OCI-LY1 (cell line): ENCODE data around the gene IL20RA.
A peak's percentile ranks its signal among the peaks of the same experiment; 100 is the strongest.

Experiments used
- H2AFZ ChIP-seq: fragments of 200-600 bp; sonication (generic), shearing (Covaris generic); 2 replicates; pipeline ENCODE4 v1.6.0; 2014; ENCODE audit warnings: antibody characterized with exemption, mild to moderate bottlenecking, low read length
- H3F3A ChIP-seq: fragments of 200-600 bp; sonication (generic), shearing (Covaris generic); 2 replicates; pipeline ENCODE4 v1.6.0; 2014; ENCODE audit warnings: mild to moderate bottlenecking, antibody characterized with exemption, low read length, moderate library complexity; ENCODE audit not compliant: insufficient read depth
- H3K27ac ChIP-seq: fragments of 200-600 bp; sonication (generic); 2 replicates; pipeline ENCODE4 v1.5.1; 2014; ENCODE audit warnings: low read length, mixed run types, mild to moderate bottlenecking, low read depth; ENCODE audit not compliant: poor library complexity, severe bottlenecking
- H3K27me3 ChIP-seq: fragments of 200-600 bp; sonication (generic); 2 replicates; pipeline ENCODE4 v1.6.0; 2014; ENCODE audit warnings: antibody characterized with exemption, mild to moderate bottlenecking, low read length, moderate library complexity; ENCODE audit not compliant: insufficient read depth
- H3K36me3 ChIP-seq: fragments of 200-600 bp; sonication (generic); 2 replicates; pipeline ENCODE4 v1.6.1; 2014; ENCODE audit warnings: mild to moderate bottlenecking, antibody characterized with exemption, low read length, moderate library complexity, mixed read lengths; ENCODE audit not compliant: insufficient read depth
- H3K4me1 ChIP-seq: fragments of 200-600 bp; sonication (generic); 2 replicates; pipeline ENCODE4 v1.5.1; 2014; ENCODE audit warnings: mild to moderate bottlenecking, low read length, moderate library complexity; ENCODE audit not compliant: insufficient read depth, severe bottlenecking
- H3K4me2 ChIP-seq: fragments of 200-600 bp; sonication (generic), shearing (Covaris generic); 2 replicates; pipeline ENCODE4 v1.6.1; 2014; ENCODE audit warnings: low read length
- H3K4me3 ChIP-seq: fragments of 200-600 bp; sonication (generic); 2 replicates; pipeline ENCODE4 v1.5.1; 2014; ENCODE audit warnings: low read length, low read depth, mild to moderate bottlenecking, mixed read lengths; ENCODE audit not compliant: poor library complexity, severe bottlenecking
- H3K79me2 ChIP-seq: fragments of 200-600 bp; shearing (Covaris generic); 2 replicates; pipeline ENCODE4 v1.6.1; 2016; ENCODE audit warnings: mixed run types, low read length, mixed read lengths; ENCODE audit not compliant: insufficient read depth
- H3K9ac ChIP-seq: fragments of 200-600 bp; sonication (generic), shearing (Covaris generic); 2 replicates; pipeline ENCODE4 v1.6.1; 2014; ENCODE audit warnings: mild to moderate bottlenecking, low read length, mixed read lengths
- H3K9me2 ChIP-seq: fragments of 200-600 bp; sonication (generic), shearing (Covaris generic); 2 replicates; pipeline ENCODE4 v1.6.1; 2014; ENCODE audit warnings: low read depth, mild to moderate bottlenecking, low read length, mixed read lengths
- H3K9me3 ChIP-seq: fragments of 200-600 bp; shearing (Covaris generic); 2 replicates; pipeline ENCODE4 v1.6.1; 2014; ENCODE audit warnings: low read length, mixed read lengths
- H4K20me1 ChIP-seq: fragments of 200-600 bp; sonication (generic), shearing (Covaris generic); 2 replicates; pipeline ENCODE4 v1.6.0; 2016; ENCODE audit warnings: mild to moderate bottlenecking, low read length; ENCODE audit not compliant: insufficient read depth
- EZH2 ChIP-seq: fragments of 200-600 bp; sonication (generic), shearing (Covaris generic); IDR thresholded peaks from 2 replicates; pipeline ENCODE4 v1.8.0; 2017; ENCODE audit warnings: borderline replicate concordance, mixed run types, mild to moderate bottlenecking, antibody characterized with exemption, low read length, moderate library complexity, mixed read lengths
- TF ChIP-seq, protein P1 (sequence below): fragments of 200-600 bp; sonication (generic), shearing (Covaris generic); IDR thresholded peaks from 2 replicates; pipeline ENCODE4 v1.5.1; 2017; ENCODE audit warnings: mild to moderate bottlenecking, antibody characterized with exemption, low read length, moderate library complexity, mixed read lengths

The IL20RA gene

DNA sequence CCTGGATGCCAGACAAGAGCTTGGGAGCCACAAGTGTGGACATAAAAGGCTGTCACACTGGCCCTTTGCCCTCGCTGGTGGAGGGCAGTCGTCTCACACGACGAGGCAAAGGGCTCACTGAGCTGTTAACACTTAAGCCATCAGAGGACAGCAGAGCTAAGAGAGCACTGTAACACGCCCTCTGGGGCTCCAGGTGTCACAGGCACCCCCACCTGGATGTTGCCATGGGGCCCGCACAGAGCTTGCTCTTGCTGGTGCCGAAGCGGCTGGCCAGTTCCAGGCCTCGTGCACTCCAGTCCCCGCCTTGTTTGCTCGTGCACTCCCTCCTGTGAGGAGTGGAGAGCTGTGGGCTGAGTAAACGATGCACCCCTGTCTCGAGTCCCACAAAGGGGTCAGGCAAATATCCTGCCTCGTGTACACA is 85.3 kb downstream of the IL20RA start:
- Histone ChIP-seq H3K9me3 (no peaks in the 10 kb centered on the region), H2AFZ (no peak overlapping the region), H3K9me2 (no peaks in the 10 kb centered on the region), H4K20me1 (no peaks in the 10 kb centered on the region), H3K4me3 (no peak overlapping the region), H3K27me3 (no peaks in the 10 kb centered on the region), H3K4me1 (peaks cover 8% of the 10 kb centered on the region), H3K36me3 (no peaks in the 10 kb centered on the region), H3K27ac (no peak overlapping the region), H3K4me2 (no peak overlapping the region), H3K9ac (no peak overlapping the region), H3K79me2 (no peaks in the 10 kb centered on the region), H3F3A (no peaks in the 10 kb centered on the region)
- TF ChIP-seq EZH2, result no peak
- TF ChIP-seq, protein P1, sequence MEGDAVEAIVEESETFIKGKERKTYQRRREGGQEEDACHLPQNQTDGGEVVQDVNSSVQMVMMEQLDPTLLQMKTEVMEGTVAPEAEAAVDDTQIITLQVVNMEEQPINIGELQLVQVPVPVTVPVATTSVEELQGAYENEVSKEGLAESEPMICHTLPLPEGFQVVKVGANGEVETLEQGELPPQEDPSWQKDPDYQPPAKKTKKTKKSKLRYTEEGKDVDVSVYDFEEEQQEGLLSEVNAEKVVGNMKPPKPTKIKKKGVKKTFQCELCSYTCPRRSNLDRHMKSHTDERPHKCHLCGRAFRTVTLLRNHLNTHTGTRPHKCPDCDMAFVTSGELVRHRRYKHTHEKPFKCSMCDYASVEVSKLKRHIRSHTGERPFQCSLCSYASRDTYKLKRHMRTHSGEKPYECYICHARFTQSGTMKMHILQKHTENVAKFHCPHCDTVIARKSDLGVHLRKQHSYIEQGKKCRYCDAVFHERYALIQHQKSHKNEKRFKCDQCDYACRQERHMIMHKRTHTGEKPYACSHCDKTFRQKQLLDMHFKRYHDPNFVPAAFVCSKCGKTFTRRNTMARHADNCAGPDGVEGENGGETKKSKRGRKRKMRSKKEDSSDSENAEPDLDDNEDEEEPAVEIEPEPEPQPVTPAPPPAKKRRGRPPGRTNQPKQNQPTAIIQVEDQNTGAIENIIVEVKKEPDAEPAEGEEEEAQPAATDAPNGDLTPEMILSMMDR, result no peak

DNA sequence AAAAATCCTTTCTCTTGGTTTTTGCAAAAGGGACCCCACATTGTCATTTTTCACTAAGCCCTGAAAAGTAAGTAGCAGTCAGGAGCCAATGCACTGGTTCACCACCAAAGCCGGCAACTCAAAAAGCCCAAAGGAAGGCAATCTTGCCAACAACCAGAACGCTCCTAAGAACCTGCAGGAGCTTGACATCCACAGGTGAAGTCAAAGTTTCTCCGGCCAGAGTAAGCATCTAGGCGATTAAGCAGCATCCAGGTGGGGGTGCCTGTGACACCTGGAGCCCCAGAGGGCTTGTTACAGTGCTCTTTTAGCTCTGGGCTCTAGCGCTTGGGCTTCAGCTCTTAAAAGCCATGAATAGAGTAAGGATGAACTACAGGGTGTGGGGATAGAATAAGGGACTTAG is 86.6 kb downstream of the IL20RA start:
- no peaks in the 10 kb centered on the region for H3F3A ChIP-seq
- no peaks in the 10 kb centered on the region for H3K79me2 ChIP-seq
- TF ChIP-seq, protein P1, result no peak
- no peak for TF ChIP-seq EZH2
- H3K9me2 ChIP-seq, result no peaks in the 10 kb centered on the region
- no peak overlapping the region for H2AFZ ChIP-seq
- no peak overlapping the region for H3K27ac ChIP-seq
- no peaks in the 10 kb centered on the region for H3K9me3 ChIP-seq
- H3K27me3 ChIP-seq, result no peaks in the 10 kb centered on the region
- no peak overlapping the region for H3K4me2 ChIP-seq
- peaks cover 8% of the 10 kb centered on the region for H3K4me1 ChIP-seq
- H3K36me3 ChIP-seq, result no peaks in the 10 kb centered on the region
- H3K9ac ChIP-seq, result no peak overlapping the region
- H3K4me3 ChIP-seq, result no peak overlapping the region
- no peaks in the 10 kb centered on the region for H4K20me1 ChIP-seq

DNA sequence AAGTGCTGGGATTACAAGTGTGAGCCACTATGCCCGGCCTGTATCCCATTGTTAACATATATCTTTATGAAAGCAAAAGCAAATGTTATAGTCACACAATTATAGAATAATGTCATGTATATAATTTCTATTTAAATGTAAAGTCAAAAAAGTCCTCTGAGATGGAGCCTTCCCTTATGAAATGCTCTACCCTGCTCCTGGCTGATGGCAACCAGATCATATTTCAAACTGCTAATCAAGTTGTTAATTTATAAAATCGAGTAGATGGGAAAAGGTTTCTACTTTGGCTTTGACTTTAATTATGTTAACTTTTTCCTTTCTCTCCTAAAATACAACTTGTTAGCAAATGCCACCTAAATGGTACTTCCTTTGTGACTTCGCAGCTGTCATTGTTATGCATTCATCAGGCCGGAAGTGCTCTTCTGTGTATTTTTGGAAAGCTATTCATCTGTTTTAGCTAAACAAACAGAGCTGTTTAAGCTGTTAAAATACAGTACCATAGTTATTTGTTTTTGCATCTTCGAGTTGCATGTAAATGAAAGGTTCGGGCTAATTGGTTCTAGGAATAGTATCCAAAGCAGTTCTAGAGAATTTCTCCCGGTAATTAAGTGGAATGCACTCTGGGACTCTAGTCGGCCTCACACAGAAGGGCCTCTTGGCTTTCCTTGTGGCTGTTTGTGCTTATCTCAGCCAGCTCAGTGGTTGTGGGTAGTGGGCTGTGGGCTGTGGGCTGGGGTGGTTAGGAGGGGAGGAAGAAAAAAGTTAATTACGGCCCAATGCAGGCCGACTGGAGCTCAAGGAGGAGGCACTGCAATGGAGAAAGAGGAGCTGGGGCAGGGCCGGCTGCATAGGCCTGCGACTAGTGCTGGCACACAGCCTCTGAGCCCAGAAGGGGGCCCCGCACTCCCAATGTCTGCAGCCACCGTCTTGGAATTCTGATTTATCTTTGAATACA is 87.9 kb downstream of the IL20RA start:
- no peak overlapping the region for H2AFZ ChIP-seq
- no peak overlapping the region for H3K27ac ChIP-seq
- no peak overlapping the region for H3K9ac ChIP-seq

More for the DNA sequence above, 87.9 kb downstream of the IL20RA start:
- no peak for TF ChIP-seq EZH2
- TF ChIP-seq, protein P1, result no peak
- Histone ChIP-seq H3K4me1 (peaks cover 8% of the 10 kb centered on the region), H3F3A (no peaks in the 10 kb centered on the region), H3K79me2 (no peaks in the 10 kb centered on the region), H3K27me3 (no peaks in the 10 kb centered on the region), H3K36me3 (no peaks in the 10 kb centered on the region), H3K9me3 (no peaks in the 10 kb centered on the region), H3K9me2 (no peaks in the 10 kb centered on the region), H3K4me3 (no peak overlapping the region), H3K4me2 (peak overlapping the region; percentile 23; the same call in 1 of the 2 replicates), H4K20me1 (no peaks in the 10 kb centered on the region)
